SKM-1 (cell line): ENCODE data around the gene SDHB.

Experiments
- DNase-seq: peaks from one replicate; lab custom pipeline; 2025; ENCODE audit not compliant: unreplicated experiment; lab: John Stamatoyannopoulos, UW

The SDHB gene

GRCh38 chr1:17013491-17014320, 40.1 kb downstream of the SDHB start:
- peak; percentile 96 for DNase-seq

- DNase-seq, result no peak
Measured at GRCh38 chr1:17012775-17013490, 40.9 kb downstream of the SDHB start.

- DNase-seq, result no peak
Measured at GRCh38 chr1:17011439-17012307, 42.2 kb downstream of the SDHB start, which contains the start of gene ATP13A2. TSS of gene ATP13A2 (minus strand) at chr1:17011928. CDS start at chr1:17011738, 190 bp downstream.

- DNase-seq, result no peak
Measured at GRCh38 chr1:17011092-17011438, 42.8 kb downstream of the SDHB start.

GRCh38 chr1:17009706-17010105, 44.1 kb downstream of the SDHB start:
- peak; percentile 47 for DNase-seq

- no peak for DNase-seq
Measured at GRCh38 chr1:17008208-17008855, 45.5 kb downstream of the SDHB start.

GRCh38 chr1:17007121-17007520, 46.7 kb downstream of the SDHB start:
- no peak for DNase-seq

- no peak for DNase-seq
Measured at GRCh38 chr1:17005365-17005740, 48.5 kb downstream of the SDHB start.

GRCh38 chr1:17004466-17005364, 49.1 kb downstream of the SDHB start:
- DNase-seq, result no peak

- DNase-seq, result no peak
Measured at GRCh38 chr1:17002524-17002902, 51.3 kb downstream of the SDHB start.

- DNase-seq, result no peak
Measured at GRCh38 chr1:17001760-17002523, 51.9 kb downstream of the SDHB start.

- DNase-seq, result no peak
Measured at GRCh38 chr1:16999863-17000262, 54.0 kb downstream of the SDHB start.

- no peak for DNase-seq
Measured at GRCh38 chr1:16998589-16998988, 55.2 kb downstream of the SDHB start.

GRCh38 chr1:16996845-16997244, 57.0 kb downstream of the SDHB start:
- no peak for DNase-seq

GRCh38 chr1:16993521-16994038, 60.3 kb downstream of the SDHB start:
- DNase-seq, result no peak

- no peak for DNase-seq
Measured at GRCh38 chr1:16992675-16993074, 61.2 kb downstream of the SDHB start.

GRCh38 chr1:16992102-16992501, 61.7 kb downstream of the SDHB start:
- no peak for DNase-seq

GRCh38 chr1:16991571-16991970, 62.3 kb downstream of the SDHB start:
- no peak for DNase-seq
